Central memory CD8-positive, alpha-beta T cell (primary cell): ENCODE data around the gene TCF12.

Experiments used
- ATAC-seq: fragments of 150-1000 bp; cut with Tn5 transposase; replicated peaks from 2 replicates; pipeline ENCODE4 v1.10.0; 2022; ENCODE audit warnings: mild to moderate bottlenecking, moderate FRiP score, moderate number of reproducible peaks; ENCODE audit not compliant: poor library complexity, severe bottlenecking; ENCODE audit errors: extremely low read depth
- DNase-seq, 2 donors: peaks; one replicate each; pipeline ENCODE4 v3.0.0; 2021; ENCODE audit warnings: low spot score in 2 of 2
- H3K27ac Mint-ChIP-seq: one replicate; pipeline ENCODE4 v1.8.0; 2022; ENCODE audit warnings: low read depth, mild to moderate bottlenecking, moderate library complexity, mixed read lengths
- H3K27me3 Mint-ChIP-seq: one replicate; pipeline ENCODE4 v1.8.0; 2022; ENCODE audit warnings: mixed read lengths
- H3K36me3 Mint-ChIP-seq: one replicate; pipeline ENCODE4 v1.8.0; 2022; ENCODE audit warnings: mild to moderate bottlenecking, moderate library complexity, mixed read lengths; ENCODE audit not compliant: insufficient read depth
- H3K4me1 Mint-ChIP-seq: one replicate; pipeline ENCODE4 v1.8.0; 2022; ENCODE audit warnings: mixed read lengths
- H3K4me3 Mint-ChIP-seq: one replicate; pipeline ENCODE4 v1.8.0; 2022; ENCODE audit warnings: mild to moderate bottlenecking, moderate library complexity, mixed read lengths
- H3K9me3 Mint-ChIP-seq: one replicate; pipeline ENCODE4 v1.8.0; 2022; ENCODE audit warnings: mixed read lengths

TCF12 gene

DNA sequence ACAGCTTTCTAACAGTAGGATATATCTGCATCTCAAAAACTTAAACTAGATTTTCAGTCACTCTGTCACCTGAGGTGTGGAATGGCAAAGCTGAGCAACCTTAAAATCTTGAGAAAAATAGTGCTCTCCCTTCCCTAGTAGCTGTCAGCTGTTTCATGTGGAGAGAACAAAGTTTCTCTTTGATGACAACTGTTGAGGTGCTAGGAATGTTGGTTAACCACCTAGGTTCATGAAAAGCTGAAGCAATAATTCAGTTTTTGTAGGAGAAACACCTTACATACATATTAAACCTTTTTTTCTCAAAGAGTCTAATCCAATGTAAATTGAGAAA, 40.8 kb downstream of the TCF12 start:
- no peaks in the 10 kb centered on the region for H3K9me3 Mint-ChIP-seq
- DNase-seq (no peak), ATAC-seq (no peak)
- H3K27ac Mint-ChIP-seq, result no peak overlapping the region
- peaks cover 4% of the 10 kb centered on the region for H3K36me3 Mint-ChIP-seq
- H3K4me3 Mint-ChIP-seq, result no peak overlapping the region
- peaks cover 43% of the 10 kb centered on the region for H3K4me1 Mint-ChIP-seq
- no peaks in the 10 kb centered on the region for H3K27me3 Mint-ChIP-seq

GRCh38 chr15:56960116-56960515, 41.7 kb downstream of the TCF12 start:
- ATAC-seq, result no peak
- Mint-ChIP-seq H3K4me1 (peaks cover 46% of the 10 kb centered on the region), H3K4me3 (no peak overlapping the region), H3K9me3 (no peaks in the 10 kb centered on the region), H3K36me3 (peaks cover 4% of the 10 kb centered on the region), H3K27ac (no peak overlapping the region), H3K27me3 (no peaks in the 10 kb centered on the region)
- DNase-seq, result no peak

- Mint-ChIP-seq H3K4me1 (peaks cover 42% of the 10 kb centered on the region), H3K36me3 (peaks cover 2% of the 10 kb centered on the region), H3K9me3 (no peaks in the 10 kb centered on the region), H3K27me3 (no peaks in the 10 kb centered on the region), H3K27ac (peak overlapping the region; percentile 46), H3K4me3 (no peak overlapping the region)
- no peak for ATAC-seq
- DNase-seq, result no peak
Observed at GRCh38 chr15:56963126-56963525, 44.7 kb downstream of the TCF12 start.

- DNase-seq (no peak), ATAC-seq (no peak)
- Mint-ChIP-seq H3K4me3 (no peak overlapping the region), H3K4me1 (peaks cover 41% of the 10 kb centered on the region), H3K9me3 (no peaks in the 10 kb centered on the region), H3K27me3 (no peaks in the 10 kb centered on the region), H3K27ac (peak overlapping the region; percentile 46), H3K36me3 (peaks cover 2% of the 10 kb centered on the region)
Observed at GRCh38 chr15:56963710-56964109, 45.3 kb downstream of the TCF12 start.

GRCh38 chr15:56964182-56964581, 45.7 kb downstream of the TCF12 start:
- ATAC-seq (no peak), DNase-seq (no peak)
- H3K27ac Mint-ChIP-seq, result no peak overlapping the region
- H3K9me3 Mint-ChIP-seq, result no peaks in the 10 kb centered on the region
- no peaks in the 10 kb centered on the region for H3K27me3 Mint-ChIP-seq
- peak overlapping the region; percentile 2 for H3K4me3 Mint-ChIP-seq
- H3K4me1 Mint-ChIP-seq, result peaks cover 46% of the 10 kb centered on the region
- peaks cover 2% of the 10 kb centered on the region for H3K36me3 Mint-ChIP-seq

- no peak for DNase-seq
- H3K9me3 Mint-ChIP-seq, result no peaks in the 10 kb centered on the region
- H3K27ac Mint-ChIP-seq, result no peak overlapping the region
- H3K4me3 Mint-ChIP-seq, result no peak overlapping the region
- H3K4me1 Mint-ChIP-seq, result peaks cover 54% of the 10 kb centered on the region
- no peaks in the 10 kb centered on the region for H3K27me3 Mint-ChIP-seq
- no peak for ATAC-seq
- peaks cover 2% of the 10 kb centered on the region for H3K36me3 Mint-ChIP-seq
Observed at GRCh38 chr15:56965231-56966013, 47.0 kb downstream of the TCF12 start.

DNA sequence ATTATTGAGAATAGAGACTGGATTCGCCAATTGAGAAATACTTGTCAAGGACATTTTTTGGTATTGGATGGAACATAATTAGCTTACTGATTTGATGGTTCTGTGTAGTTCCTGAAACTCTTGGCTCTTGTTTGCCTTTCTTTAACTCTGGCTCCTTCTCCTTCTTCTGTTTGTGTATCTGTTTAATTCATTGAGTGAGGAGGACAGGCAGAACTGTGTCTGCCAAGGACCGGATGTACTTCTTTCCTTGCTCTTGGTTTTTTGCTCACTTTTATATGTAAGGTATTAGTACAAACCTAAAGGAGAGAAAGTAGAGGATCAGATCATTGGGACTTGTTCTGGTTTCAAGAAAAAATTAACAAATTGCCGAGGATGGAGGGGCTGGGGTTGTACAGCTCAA, 48.9 kb downstream of the TCF12 start:
- Mint-ChIP-seq H3K4me1 (peaks cover 64% of the 10 kb centered on the region), H3K4me3 (no peak overlapping the region), H3K27ac (no peak overlapping the region), H3K27me3 (no peaks in the 10 kb centered on the region), H3K9me3 (no peaks in the 10 kb centered on the region), H3K36me3 (no peaks in the 10 kb centered on the region)
- ATAC-seq (no peak), DNase-seq (no peak)

- DNase-seq, result no peak
- no peak for ATAC-seq
- Mint-ChIP-seq H3K27me3 (no peaks in the 10 kb centered on the region), H3K36me3 (no peaks in the 10 kb centered on the region), H3K27ac (no peak overlapping the region), H3K4me1 (peaks cover 64% of the 10 kb centered on the region), H3K9me3 (no peaks in the 10 kb centered on the region), H3K4me3 (no peak overlapping the region)
Observed at GRCh38 chr15:56968256-56968655, 49.8 kb downstream of the TCF12 start.

DNA sequence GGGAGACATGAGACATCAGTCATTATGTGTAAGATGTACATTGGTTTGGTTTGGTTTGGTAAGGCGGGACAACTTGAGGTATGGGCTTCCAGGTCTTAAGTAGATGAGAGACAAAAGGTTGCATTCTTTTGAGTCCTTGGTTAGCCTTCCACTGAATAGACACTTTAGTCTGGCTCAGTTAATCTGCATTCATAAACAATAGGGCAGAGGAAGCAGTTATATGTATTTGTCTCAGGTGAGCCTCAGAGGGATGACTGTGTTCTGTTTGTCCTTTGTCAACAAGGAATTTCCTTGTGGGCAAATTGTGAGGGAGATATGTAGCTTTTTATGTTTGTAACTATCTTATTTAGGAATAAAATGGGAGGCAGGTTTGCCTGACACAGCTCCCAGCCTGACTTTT, 50.4 kb downstream of the TCF12 start:
- DNase-seq, result no peak
- Mint-ChIP-seq H3K27ac (no peak overlapping the region), H3K27me3 (no peaks in the 10 kb centered on the region), H3K4me1 (peaks cover 64% of the 10 kb centered on the region), H3K4me3 (no peak overlapping the region), H3K36me3 (no peaks in the 10 kb centered on the region), H3K9me3 (no peaks in the 10 kb centered on the region)
- ATAC-seq, result no peak

DNA sequence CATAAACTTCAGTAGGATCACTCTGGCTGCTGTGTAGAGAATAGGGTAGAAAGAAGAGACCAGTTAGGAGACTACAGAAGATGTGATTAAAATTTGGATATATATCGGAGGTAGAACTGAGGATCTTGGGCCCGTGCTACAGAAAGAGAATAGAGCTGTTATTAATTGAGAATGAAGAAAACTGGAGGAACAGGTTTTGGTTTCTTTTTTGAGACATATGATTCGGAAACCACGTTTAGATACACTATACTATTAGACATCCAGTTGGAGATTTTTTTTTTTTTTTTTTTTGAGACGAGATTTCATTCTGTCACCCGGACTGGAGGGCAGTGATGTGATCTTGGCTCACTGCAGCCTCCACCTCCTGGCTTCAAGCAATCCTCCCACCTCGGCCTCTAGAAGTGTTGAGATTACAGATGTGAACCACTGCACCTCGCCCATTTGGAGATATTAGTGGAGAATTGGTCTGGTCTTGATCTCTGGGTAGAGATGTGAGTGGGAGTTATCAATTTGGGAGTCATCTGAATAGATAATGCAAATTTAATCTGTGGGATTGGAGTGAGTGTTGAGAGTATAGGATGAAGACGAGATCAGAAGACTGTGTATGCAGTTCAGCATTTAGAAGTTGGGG, 50.9 kb downstream of the TCF12 start:
- Mint-ChIP-seq H3K36me3 (no peaks in the 10 kb centered on the region), H3K4me3 (no peak overlapping the region), H3K27ac (no peak overlapping the region), H3K27me3 (no peaks in the 10 kb centered on the region), H3K9me3 (no peaks in the 10 kb centered on the region), H3K4me1 (peaks cover 64% of the 10 kb centered on the region)
- no peak for DNase-seq
- ATAC-seq, result no peak

DNA sequence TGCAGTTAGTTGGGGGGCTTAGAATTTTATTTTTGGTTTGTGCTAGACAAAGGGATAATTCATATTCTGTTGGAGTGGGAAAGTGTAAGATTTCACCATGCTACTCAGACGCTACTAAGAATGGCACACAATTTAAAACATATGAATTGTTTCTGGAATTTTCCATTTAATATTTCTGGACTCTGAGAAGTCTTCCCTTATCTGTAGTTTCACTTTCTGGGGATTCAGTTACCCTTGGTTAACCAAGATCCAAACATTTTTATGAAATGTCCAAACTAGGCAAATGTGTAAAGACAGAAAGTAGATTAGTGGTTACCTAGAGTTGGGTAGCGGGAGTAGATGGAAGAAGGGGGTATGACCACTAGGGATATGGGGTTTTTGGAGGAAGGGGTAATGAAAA, 53.1 kb downstream of the TCF12 start:
- H3K27me3 Mint-ChIP-seq, result no peaks in the 10 kb centered on the region
- no peak overlapping the region for H3K4me3 Mint-ChIP-seq
- H3K27ac Mint-ChIP-seq, result no peak overlapping the region
- DNase-seq (no peak), ATAC-seq (no peak)
- peaks cover 67% of the 10 kb centered on the region for H3K4me1 Mint-ChIP-seq
- H3K9me3 Mint-ChIP-seq, result no peaks in the 10 kb centered on the region
- H3K36me3 Mint-ChIP-seq, result no peaks in the 10 kb centered on the region

DNA sequence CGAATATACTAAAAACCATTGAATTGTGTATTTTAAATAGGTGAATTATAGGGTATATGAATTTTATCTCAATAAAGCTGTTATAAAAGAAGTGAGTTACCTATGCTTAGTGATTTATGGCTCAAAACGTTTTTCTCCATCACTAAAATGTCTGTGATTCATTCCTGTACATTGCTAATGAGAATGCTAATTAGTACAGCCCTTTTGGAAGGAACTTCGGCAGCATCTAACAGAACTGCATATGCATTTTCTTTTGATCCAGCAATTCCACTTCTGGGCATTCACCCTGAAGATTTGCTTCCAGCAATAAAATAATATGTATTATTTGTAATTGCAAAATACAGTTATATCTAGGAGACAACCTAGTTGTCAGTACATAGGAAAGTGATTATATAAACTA, 53.6 kb downstream of the TCF12 start:
- ATAC-seq, result no peak
- Mint-ChIP-seq H3K9me3 (no peaks in the 10 kb centered on the region), H3K4me1 (peaks cover 71% of the 10 kb centered on the region), H3K4me3 (no peak overlapping the region), H3K36me3 (no peaks in the 10 kb centered on the region), H3K27me3 (no peaks in the 10 kb centered on the region), H3K27ac (peak overlapping the region; percentile 11)
- no peak for DNase-seq

- H3K4me1 Mint-ChIP-seq, result peaks cover 73% of the 10 kb centered on the region
- no peak for ATAC-seq
Observed at GRCh38 chr15:56972426-56972825, 54.0 kb downstream of the TCF12 start.

More at GRCh38 chr15:56972426-56972825, 54.0 kb downstream of the TCF12 start:
- H3K4me3 Mint-ChIP-seq, result no peak overlapping the region
- H3K9me3 Mint-ChIP-seq, result no peaks in the 10 kb centered on the region
- peak overlapping the region; percentile 11 for H3K27ac Mint-ChIP-seq
- H3K27me3 Mint-ChIP-seq, result no peaks in the 10 kb centered on the region
- no peaks in the 10 kb centered on the region for H3K36me3 Mint-ChIP-seq
- no peak for DNase-seq
